ENCODE results near the gene HIGD1C.
"Not testable (repeated sequence)": the region's sequence is repeated elsewhere in the genome, so short reads cannot be mapped to it uniquely, and the experiment has no call there.

Gene HIGD1C

DNA sequence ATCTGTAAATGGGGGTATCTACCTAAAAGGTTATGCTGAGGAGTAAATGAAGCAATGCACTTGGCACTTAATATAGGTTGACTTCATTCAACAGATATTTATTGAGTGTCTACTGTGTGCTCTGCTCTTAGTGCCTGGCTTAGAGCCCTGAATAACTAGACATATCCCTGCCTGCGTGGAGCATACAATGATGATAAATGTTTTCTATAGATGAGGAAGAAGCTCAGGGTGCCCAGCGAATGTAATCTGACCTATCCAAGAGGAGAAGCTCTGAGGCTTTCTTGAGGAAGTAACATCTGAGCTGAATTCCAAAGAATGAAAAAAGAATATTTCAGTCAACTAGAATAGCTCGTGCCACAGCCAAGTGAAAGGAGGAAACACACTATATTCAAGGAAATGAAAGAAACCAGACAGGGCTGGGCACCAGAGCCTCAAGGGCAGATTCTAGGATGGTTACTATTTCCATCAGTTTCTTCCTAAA lies 17.9 kb upstream of the HIGD1C start:
- no peak for DNase-seq

DNA sequence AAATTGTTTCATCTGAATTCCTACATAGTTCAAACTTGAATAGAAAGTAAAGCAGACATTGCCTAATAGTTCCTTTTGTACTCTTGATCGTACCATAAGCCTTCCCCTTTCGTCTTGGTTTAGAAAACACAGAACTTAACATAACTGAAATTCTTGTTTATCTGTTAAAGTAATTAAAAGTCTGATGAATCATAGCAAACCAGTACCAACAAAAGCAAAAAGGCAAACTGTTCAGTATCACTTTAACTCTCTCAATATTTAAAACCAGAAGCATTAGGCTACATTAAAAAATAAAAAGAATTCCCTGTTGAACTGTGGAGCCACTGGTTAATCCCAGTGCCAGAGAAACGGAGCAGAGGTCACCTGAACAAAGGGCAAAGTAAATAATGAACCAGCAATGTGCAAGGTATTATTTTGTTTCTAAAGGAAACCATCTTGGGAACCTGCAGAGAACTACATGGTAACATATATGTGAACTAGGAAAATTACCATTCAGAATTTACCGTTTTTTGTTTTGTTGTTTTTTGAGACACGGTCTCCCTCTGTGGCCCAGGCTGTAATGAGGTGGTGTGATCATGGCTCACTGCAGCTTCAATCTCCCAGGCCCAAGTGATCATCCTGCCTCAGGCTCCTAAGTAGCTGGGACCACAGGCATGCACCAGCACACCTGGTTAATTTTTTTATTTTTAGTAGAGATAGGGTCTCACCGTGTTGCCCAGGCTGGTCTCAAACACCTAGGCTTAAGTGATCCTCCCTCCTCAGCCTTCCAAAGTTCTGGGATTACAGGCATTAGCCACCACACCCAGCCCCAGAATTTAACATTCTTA lies 17.1 kb upstream of the HIGD1C start:
- DNase-seq: no peak

GRCh38 chr12:50936821-50937530 lies 15.4 kb upstream of the HIGD1C start:
- no peak for DNase-seq

- DNase-seq: no peak
These were observed 14.7 kb upstream of the HIGD1C start for GRCh38 chr12:50937653-50938052.

- no peak for DNase-seq
These were observed 4.3 kb upstream of the HIGD1C start for GRCh38 chr12:50947933-50948626.

GRCh38 chr12:50948798-50949197 lies 3.5 kb upstream of the HIGD1C start:
- no peak for DNase-seq

GRCh38 chr12:50949801-50950302 lies 2.5 kb upstream of the HIGD1C start:
- no peak for DNase-seq

DNA sequence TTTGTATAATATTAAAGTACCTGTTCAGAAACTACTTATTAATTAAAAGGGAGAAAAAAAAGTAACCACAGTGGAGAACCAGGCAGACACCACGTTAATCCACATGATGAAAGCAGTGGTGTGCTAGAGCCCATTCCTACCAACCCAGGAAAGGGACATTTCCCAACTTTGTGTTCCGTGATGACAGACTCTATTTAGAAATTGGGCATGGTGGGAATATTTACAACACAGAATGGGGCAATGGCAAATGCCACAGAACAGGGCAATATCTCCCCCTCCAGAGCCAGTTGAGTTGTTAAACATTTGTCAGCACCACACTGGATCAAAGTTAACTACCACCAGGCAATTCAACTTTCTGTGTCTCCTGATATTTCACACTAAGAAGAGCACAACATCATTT lies 1.2 kb upstream of the HIGD1C start:
- no peak for DNase-seq

- no peak for DNase-seq
These were observed 703 bp downstream of the HIGD1C start for GRCh38 chr12:50953047-50953446.

DNA sequence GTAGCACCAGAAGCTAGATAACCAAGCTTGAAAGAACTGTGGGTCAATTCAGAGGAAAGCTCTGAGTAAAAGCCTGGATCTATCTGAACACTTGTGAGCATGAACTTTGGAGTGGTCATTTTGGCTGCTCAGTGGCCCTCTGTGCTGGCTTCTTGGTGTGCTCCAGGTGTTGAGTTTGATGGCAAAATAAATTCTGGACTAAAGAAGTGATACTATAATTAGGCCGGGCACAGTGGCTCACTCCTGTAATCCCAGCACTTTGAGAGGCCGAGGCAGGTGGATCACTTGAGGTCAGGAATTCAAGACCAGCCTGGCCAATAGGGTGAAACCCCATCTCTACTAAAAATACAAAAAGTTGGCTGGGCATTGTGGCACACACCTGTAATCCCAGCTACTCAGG lies 2.4 kb downstream of the HIGD1C start:
- not testable (repeated sequence) for DNase-seq

DNA sequence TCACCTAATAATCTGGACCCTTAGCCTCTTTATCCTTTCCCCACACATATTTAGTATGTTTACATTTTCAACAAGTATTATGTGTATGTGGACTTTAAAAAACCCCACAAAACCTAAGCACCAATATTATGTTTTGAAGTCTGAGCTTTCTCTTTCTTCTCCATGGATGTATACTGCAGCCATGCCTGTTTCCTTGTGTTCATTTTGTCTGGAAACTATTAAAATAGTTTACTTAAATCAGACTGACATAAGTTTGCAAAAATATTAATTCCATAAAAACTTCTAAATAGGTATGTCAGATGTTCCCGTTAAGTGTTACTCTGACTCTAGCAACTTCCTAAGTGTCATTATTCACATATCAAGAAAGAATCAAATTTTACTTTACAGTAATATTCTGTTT lies 2.9 kb downstream of the HIGD1C start:
- DNase-seq: no peak

DNA sequence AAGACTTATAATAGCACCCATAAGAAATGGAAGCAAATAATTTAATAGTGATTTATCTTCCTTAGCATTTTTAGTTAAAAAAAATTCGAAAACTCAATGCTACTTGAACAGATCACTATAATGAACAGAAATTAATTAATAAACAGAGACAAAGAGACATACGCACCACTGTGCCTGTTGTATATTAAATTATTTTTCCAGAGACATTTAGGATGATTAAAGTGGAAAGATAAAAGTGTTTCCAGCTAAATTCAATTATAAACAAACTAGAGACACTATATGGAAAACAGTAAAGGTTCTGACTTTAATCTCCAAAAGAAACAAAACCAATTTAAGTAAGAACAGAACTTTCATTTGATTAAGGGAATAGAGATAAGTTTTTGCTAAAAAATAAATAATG lies 3.4 kb downstream of the HIGD1C start:
- DNase-seq: no peak

- DNase-seq: no peak
These were observed 7.8 kb downstream of the HIGD1C start for GRCh38 chr12:50960130-50960529.

- DNase-seq: no peak
These were observed 9.4 kb downstream of the HIGD1C start for GRCh38 chr12:50961708-50962107.

- DNase-seq: no peak
These were observed 12.1 kb downstream of the HIGD1C start for GRCh38 chr12:50964432-50964831.

- DNase-seq: no peak
These were observed 19.6 kb downstream of the HIGD1C start for GRCh38 chr12:50971946-50972345.

- no peak for DNase-seq
These were observed 27.2 kb downstream of the HIGD1C start for GRCh38 chr12:50979369-50980052.

DNA sequence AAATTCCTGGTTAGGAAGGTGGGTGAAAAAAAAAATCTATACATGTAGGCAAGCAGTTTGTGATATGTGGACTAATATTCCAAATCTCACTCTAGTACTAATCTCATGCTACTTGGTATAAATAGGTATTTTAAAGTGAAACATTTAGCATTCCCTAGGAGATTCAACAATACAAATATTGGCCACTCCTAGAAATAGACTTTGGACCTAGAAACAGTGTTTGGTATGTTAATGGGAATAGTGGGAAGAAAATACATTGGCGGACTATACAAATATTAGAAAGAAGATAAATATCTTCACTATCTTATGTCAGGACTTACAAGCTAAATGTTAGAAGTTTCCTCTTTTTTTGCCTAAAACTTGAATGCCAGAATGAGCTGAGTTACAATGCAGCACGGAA lies 28.2 kb downstream of the HIGD1C start:
- DNase-seq: no peak

GRCh38 chr12:50981319-50982239 lies 29.2 kb downstream of the HIGD1C start:
- no peak for DNase-seq

- no peak for DNase-seq
These were observed 32.4 kb downstream of the HIGD1C start for GRCh38 chr12:50984586-50985298.

DNA sequence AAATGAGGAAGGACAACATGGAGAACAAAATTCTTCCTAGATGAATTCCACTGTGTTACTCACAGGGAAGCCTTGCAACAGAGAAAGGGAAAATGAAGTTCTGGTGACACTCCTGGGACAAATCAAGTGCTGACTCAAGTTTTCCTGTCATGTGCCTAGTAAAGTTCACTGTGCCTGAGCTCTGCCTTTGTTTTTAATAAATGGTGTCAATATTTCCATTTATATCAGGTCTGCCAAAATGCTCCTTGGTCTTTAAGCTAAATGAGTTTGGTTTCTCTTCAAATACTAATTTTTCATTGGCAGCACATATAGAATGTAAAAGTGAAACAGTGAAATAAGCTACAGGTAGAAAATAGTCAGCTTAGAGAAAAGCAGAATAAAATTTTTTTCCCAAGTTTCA lies 33.0 kb downstream of the HIGD1C start:
- DNase-seq: no peak
